Iris pigment epithelial cell (primary cell): ENCODE measurements around the gene SPDEF.

Source experiments
- DNase-seq: peaks from one replicate; pipeline ENCODE4 v3.0.0-alpha.2; 2011; ENCODE audit warnings: low read depth

Gene SPDEF

DNA sequence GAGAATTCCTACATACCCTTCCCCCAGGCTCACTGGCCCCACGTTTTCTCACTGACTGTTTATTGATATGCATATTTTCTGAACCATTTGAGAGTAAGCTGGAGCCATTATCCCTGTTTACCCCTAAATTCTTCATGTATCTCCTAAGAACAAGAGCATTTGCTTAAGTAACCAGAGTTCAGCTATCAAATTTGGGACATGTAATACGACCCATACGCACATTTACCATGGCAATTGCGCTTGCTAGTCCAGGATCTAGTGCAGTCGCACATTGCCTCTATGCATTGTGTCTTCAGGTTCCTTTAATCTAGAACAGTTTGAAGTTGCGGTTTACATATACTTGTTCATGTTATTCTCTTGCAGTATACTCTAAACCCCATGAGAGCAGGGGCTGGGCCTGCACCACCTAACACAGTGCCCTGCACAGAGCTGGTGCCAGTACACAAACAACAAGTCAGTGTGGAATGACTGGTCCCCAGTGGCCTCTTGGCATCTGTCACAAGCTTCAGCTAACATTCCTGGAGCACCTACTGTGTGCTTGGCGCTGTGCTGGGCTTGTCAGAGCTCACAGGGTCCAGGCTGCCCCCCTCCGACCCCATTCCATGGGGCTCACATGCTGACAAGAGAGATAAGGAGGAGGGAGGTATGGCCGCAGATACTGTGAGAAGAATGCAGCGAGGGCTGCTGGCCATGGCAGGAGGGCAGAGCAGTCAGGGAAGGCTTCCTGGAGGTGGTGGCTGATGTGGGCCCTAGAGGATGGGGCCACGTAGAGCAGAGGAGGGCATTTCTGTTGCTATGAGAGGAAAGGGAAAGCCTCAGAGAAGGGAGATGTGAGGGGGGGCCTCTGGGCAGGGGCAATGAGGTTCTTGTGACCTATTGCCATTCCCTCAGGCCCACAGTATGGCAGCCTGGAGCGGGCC lies 28.1 kb downstream of the SPDEF start:
- DNase-seq: no peak

DNA sequence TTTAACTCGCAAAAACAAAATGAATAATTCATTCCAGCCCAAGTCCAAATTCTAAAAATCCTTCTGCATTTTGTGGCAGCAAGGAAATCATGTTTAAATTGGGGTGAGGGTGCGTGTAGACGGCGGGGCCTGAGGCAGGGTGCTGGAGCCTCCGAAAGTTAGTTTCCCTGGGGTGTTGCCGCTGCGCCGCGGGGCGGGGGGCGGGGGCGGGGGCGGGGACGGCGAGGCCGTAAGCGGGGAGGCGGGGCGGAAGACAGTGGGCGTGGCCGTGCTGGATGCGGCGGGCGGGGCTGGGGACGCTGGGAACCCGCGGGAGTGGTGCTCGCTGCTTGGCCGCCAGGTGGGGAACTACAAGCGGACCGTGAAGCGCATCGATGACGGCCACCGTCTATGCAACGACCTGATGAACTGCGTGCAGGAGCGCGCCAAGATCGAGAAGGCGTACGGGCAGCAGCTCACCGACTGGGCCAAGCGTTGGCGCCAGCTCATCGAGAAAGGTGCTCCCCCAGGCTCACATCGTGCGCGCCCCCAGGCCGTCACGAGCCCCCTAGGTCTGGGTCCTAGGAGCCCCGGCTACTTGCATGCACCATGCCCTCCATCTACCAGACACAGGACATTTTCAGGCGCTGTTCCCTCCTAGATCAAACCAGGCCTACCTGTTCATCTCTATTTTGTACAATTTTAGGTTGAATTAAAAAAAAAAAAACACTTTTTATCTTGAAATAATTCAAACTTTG lies 29.0 kb downstream of the SPDEF start:
- DNase-seq: peak; percentile 89

DNA sequence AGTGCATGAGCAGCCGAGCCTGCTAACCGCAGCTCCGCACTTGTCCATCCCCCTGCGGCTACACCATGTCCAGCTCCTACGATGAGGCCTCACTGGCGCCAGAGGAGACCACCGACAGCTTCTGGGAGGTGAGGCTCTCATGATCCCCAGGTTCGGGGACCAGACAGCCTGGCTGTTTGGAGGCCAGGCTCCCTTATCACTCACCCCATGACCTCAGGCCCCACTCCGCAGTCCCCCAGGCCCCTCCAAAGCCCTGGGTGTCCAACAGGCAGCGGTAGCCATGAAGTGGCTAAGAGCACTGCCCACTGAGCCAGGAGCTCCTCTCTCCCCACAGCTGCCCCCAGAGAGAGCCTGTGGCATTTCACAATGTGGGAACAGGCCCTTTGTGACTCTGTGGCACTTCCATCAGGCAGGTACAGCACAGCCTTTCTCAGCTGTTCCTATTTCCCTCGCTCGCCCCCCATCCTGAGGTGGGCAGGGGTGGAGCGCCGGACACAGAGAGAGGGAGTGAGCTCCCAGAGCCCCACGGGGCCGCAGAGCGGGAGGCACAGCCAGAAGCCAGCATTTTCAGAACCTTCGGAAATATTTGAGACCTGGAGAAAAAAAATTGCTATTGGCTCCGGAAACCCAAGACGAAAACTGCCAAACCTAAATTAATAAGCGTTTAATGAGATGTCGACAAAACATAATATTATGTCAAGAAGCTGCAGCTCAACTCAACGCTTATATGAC lies 29.7 kb downstream of the SPDEF start:
- no peak for DNase-seq

DNA sequence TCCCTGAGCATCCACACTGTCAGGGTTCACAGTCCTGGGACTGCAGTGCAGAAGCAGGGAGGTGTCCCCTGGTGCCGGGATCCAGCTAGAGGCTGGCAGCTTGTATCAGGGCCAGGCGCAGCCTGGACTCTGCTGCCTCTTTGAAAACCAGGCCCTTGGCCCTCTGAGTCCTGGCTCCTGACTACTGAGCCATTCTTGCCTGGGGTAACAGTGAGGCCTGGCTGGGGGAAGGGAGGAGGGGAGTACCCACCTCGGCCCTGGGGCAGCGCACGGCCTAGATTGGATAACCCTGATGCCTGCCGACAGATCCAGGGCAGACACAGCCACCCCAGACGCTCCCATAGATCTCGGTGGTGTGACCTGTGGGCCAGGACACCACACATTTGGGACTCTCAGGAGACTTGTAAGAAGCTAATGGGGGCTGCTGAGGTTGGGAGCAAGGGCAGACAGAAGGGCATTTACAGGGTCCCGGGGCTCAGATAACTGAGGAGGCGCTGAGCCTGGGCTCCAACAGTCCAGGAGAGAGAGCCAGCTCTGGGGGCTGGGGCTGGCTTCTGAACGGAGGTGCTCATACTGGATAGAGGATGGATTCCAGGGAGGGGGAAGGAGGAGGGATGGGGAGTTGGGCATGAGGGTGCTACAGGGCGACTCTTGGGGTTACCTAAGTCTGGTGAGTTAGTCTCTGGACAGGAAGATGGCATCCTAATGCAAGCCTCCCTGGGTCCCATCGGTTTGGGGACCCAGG lies 30.5 kb downstream of the SPDEF start:
- no peak for DNase-seq

DNA sequence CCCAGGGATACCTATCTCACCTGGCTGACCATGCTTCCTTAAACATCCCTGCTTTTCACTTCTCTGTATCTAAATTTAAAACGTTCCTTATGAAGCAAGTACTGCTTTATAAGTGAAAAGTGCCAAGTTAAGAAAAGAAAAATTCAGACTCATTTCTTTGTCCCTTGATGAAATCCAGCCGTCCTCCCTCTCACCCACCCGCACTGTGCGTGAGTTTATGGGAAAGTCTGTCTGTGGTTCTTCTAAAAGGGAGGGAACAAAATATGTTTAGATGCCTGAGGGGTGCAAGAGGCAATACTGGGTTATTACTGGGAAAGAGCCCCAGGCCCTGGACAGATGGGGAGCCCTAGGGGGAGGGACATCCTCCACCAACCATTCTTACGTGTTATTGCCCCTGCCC lies 31.2 kb downstream of the SPDEF start:
- DNase-seq: no peak

DNA sequence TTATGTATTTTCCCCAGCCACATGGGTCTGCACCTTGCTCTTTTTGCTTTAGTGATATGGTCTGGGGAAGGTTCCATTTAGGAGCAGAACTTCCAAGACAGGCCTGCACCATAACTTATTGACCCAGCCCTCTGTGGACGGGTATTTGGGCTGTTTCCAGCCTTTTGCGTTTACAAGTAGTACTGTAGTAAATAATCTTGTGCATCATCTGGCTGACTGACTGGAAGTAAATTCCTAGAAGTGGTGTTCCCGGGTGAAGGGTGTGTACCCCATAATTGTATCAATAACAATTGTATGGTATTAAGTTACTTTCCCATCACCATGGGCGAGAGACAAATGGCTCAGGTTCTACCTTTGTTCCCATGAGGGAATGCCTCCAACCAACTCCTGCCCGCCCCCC lies 31.6 kb downstream of the SPDEF start:
- no peak for DNase-seq

DNA sequence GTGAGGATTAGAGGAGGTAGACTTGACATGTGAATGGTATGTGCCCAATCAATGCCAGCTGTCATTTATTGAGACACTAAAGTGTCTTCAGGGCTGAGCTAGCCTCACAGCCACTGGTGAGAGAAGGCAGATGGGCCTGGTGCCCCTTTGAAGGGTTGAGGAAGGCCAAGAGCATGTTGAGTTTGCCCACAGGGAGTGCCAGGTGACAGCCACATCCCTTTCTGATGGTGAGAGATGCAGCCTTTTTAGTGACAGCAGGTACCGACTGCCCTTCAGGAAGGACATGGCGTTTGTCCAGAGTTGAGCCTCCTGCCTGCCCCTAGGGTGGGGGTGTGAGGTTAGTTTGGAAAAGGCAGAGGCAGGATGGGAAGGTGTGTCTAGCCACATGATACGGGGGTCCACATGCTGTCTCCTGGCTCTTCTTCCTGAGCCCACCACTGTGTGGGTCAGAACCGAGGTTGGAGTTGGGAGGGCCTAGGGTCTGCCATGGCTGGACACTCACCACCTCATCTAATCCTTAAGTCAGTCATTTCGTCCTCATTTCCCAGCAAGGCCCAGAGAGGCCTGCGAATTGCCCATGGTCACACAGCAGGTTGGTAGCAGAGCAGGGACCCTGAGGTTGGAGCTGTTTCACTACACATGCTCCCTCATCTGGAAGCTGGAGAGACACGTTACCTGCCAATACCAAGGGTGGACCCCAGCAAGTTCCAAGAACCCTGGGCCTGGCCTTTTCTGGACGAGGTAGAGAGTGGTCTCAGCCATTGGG lies 32.5 kb downstream of the SPDEF start:
- no peak for DNase-seq

DNA sequence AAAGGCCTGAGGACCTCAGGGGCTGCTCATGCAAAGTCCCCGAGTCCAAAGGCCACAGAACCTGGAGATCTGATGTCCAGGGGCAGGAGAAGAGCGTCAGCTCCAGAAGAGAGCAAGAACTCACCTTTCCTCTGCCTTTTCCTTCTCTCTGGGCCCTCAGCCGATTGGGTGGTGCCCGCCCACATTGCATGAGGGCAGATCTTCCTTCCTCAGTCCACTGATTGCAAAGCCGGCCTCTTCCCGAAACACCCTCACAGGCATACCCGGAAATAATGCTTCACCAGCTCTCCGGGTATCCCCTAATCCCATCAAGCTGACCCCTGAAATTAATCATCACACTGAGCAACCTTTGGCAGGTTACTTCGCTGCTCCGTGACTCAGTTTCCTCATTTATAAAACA lies 33.4 kb downstream of the SPDEF start:
- DNase-seq: no peak

DNA sequence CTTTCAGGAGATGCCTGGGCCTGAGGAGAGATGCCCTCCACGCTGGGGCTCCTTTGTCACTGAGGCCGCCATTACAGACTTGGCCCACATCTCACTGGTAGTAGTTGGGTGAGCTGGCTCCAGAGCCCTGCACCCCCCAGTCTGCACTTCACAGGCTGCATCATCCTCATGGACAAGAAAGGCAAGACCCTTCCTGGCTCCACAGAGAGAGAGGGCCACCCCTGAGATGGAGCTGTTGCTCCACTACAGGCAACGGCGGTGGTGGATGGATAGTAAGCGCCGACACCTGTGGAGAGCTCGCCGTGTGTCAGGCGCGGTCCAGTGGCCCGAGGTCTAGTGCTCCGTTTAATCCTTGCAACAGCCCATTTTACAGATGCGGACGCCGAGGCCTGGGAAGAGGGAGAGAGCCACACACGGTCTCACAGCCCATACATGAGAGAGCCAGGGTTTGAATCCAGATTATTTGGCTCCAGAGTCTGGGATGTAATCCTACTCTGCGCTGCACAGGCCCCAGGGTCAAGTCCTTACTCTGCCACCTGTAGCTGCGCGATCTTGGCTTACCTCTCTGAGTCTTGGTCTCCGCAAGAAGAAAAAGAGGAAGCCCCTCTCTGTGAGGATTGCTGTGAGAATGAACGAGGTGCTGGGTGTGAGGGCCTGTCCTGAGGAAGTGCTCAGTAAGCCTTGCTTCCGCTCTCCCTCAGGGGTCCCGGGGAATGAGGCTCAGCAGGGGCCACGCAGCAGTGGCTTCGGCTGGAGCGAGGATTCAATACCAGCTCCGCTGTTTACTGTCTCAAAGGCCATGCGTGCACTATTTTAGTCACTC lies 34.5 kb downstream of the SPDEF start:
- DNase-seq: no peak

DNA sequence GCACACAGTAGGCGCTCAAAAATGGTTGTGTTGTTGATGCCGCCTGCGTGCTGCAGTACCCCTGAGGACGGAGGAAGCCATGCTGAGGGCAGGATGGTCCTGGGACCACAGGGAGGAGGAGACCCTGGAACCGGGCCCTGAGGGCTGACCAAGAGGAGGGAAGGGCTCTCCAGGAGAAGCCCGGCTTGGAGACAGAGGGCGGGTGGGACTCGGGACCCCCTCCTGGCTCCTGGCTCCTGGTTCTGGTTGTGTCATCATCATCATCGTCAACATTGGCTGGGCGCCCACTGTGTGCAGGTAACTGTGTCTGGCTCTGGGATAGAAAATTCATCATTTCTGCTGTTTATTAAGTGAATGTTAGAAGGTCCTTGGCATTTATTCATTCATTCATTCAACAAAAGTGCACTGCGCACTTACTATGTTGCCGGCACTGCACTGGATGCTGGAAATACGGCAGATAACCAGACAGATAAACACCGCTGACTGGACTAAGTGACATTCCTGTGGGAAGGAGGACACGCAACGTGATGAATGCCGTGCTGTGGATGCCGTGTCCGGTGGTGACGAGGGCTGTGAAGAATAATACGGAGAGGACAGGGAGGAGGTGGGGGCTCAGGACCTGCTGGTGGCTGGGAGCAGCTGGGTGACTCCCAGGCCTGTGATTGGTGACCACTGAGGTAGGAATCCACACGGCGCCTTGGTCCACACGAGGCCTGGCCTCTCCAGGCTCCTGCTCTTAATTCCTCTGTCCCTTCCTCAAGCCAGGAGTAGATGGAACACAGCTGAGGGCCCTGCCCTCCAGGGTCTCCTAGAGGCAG lies 35.3 kb downstream of the SPDEF start:
- no peak for DNase-seq

DNA sequence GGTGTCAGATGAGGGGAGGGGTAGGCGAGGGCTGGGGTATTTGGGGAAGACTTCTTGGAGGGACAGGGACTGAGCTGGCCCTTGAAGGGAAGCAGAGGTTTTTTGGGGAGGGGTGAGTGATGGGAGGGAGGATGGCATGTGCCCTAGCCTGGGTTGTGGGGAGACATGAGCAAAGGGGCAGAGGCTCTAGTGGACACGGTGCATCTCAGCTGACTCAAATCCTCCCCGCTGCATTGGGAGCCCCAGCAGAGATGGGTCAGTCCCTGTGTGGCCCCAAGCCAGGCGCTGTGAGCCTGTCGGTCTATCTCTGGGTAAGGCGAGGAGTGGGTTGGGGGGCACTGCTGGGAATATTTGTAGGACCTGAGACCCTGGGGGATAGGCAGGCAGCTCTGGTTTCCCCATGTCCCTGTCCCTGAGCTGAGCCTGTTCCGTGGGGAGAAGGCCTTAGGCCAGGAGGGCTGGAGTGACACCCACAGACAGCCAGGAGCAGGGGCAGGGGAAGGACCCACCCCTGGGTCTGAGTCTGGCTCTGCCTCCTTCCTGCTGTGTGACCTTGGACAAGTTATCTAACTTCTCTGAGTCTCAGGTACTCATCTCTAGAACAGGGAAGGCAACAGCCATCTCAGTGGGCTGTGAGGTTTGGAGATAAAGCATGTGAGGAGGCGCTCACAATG lies 36.0 kb downstream of the SPDEF start:
- DNase-seq: no peak

DNA sequence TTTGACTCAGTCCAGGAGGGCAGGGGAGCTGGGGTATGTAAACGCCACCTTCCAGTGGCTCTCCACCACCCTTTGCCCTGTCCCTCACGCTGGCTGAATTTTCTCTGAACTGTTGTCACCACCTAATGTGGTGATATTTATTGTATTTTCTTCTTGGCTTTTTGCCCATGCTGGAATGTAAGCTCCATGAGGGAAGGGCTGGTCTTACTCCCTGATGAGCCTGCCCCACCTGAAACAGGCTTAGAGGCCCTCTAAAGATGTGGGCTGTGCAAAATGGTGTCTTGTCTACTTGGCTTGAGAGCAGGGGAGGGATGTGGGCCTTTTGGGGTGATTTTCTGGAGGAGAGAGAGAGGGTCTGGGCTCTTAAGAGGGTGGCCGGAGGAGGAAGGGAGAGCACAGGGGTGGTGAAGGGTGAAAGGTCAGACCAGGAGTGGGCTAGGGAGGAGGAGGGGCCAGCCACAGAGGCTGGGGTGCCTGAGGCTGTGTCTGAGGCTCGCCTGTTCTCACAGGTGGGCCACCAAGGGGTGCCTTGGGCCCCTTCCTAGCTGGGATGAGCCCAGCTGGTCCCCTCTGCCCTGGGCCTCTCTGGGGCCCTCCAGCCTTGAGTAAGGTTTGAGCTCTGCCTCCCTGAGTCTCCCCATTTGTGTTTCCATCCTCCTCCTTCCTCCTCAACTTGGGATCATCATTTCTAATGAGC lies 37.3 kb downstream of the SPDEF start:
- DNase-seq: no peak

DNA sequence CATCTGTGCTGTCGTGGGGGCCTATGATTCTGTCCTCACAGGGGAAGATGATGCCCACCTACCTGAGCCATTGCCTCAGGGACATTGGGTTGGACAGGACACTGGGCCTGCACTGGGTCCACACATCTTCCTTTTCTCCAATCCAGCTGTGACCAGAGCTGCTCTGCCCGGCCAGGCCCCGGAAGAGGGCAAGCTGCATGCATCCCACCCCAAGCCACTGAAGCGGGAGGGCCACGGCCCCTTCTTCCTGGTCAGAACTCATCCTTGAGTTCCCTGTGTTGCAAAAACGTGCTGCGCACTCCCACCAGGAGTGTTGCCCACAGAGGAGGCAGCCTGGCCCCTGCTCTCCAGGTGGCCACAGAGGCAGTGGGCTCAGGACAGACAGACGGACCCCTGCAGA lies 38.2 kb downstream of the SPDEF start:
- no peak for DNase-seq

DNA sequence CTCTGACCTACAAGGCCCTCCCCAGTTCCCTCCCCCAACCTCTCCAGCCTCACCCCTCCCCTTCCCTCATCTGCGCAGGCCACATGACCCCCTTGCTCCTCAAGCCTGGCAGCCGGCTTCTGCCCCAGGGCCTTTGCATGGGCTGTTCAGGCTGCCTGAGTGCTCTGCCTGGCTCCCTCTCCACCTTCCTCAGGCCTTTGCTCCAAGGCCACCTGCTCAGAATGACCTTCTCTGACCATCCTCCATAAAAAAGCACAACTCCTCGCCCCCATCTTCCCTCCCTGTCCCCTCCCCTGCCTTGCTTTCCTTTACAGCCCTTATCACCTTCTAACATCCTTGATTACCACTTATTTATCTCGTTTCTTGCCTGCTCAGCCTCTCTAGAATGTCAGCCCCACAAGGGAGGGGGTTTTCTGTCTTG lies 38.7 kb downstream of the SPDEF start:
- no peak for DNase-seq

DNA sequence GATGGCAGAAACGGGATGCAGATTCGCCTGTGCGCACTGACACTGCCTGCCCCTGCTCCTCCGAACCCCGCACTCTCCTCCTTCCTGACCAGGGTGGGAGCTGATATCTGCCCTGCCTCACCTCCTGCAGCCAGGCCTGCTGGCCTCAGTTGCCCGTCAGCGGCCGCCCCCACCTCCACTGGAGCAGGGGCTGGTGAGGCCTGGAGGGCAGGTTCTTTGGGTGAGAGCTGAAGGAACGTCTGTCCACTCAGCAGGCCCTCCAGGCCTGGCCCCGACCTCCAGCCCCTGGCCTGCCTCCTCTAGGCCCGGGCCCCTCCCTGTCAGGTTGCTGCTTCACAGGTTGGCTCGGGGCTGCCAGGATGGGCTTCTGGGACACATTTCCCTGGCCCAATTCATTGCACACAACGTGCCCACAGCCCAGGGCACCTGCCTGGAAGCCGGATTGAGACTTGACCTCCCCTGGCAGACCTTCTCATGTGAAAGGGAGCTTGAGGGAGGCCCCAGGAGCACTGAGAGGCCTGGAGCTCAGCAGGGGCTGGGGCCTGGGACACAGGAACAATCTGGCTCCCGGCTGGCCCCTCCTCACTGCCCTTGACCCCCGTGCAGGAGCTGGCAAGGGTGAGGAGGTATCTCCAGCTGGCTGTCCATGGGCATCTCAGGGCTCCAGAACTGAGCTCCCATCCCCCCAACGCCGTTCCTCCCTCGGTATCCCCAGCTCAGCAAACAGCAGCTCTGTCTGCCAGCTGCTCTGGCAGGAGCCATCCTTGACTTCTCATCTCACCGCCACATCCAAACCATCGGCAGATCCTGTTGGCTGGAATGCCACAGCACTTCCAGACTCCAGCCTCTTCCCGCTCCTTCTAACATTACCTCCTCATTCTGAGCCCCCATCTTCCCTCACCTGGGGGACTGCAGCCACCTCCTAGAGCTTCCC lies 39.5 kb downstream of the SPDEF start:
- no peak for DNase-seq

DNA sequence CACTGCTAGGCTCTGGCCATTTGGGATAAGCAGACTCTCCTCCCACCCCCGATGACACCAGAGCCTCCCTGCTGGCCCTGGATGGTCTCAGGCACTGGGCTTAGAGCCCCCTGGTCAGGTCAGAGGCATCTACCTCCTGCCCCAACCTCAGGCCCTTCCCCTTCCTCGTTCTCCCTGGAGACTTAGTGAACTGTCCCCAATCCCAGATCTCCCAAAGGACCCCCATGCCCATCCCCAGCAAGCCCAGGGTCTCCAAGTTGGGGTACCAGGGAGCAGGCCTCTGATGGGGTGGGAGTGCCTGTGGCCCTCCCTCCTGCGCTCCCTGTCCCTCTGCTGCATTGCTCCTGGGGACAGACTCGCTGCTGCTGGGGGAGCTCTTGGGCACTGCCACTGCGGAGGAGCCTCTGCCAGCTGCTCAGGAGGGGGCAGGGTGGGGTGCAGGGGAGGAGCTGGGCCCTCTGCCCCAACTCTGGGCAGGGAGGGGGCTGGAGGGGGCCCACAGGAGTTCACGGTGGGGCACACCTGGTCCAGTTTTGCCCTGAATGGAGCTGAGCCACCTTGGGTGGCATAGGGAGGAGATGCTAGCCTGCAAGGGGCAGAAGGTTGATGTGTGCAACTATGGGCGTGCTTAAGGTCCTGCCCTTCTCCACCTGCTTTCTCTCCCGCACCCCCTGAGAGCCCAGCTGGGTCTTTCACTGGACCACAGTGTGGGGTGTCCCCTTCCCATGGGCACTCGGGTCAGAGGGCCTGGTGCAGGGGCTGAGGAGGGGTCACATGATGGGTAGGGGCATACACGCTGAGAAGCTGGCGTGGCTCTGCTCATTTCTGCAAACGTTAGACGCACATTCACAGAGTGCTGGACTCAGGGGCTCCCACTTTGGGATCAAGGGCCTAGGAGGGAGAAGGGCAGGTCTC lies 40.4 kb downstream of the SPDEF start:
- no peak for DNase-seq
